Fibroblast of villous mesenchyme (primary cell): ENCODE results near the gene EIF1B. TPM values are rescaled to one million over a fixed set of nuclear protein-coding genes. Genes with fewer than 3 reads are reported as not detected.

Source experiments
- DNase-seq: peaks from one replicate; pipeline ENCODE4 v3.0.0-alpha.2; 2010; ENCODE audit warnings: low read depth
- H3K4me3 ChIP-seq: 2 replicates; pipeline ENCODE4 v1.5.1; 2011; ENCODE audit warnings: low read depth, mild to moderate bottlenecking, low read length
- total RNA-seq: library from RNA; depleted of rRNA; stranded (reverse); fragments of >200 nt; gene quantifications from 2 replicates; pipeline ENCODE4 v1.2.3, GENCODE V29; 2012
- TF ChIP-seq, protein P1 (sequence below): IDR thresholded peaks from 2 replicates; pipeline ENCODE4 v1.5.1; 2012; ENCODE audit warnings: low read depth, mild to moderate bottlenecking, low read length; ENCODE audit not compliant: insufficient read depth

EIF1B gene
- total RNA-seq, 1 donor = 19.0 TPM

DNA sequence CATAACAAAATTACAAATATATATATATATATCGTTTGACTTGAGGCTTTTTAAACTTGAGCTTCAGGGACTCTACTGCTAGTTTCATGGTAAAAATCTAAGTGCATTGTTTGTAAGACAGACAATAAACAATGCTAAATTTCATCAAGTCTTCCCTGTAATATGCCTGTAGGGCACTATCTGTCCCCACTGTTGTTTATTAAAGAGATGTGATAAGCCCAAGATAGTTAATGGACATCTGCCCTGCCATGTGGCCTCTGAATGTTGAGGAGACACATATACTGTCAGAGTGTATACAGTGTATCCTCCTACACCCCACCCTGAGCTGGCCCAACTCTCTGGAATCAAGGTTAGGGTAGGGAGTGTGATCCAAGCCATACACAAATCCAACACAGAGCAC, 15.1 kb upstream of the EIF1B start:
- TF ChIP-seq, protein P1, sequence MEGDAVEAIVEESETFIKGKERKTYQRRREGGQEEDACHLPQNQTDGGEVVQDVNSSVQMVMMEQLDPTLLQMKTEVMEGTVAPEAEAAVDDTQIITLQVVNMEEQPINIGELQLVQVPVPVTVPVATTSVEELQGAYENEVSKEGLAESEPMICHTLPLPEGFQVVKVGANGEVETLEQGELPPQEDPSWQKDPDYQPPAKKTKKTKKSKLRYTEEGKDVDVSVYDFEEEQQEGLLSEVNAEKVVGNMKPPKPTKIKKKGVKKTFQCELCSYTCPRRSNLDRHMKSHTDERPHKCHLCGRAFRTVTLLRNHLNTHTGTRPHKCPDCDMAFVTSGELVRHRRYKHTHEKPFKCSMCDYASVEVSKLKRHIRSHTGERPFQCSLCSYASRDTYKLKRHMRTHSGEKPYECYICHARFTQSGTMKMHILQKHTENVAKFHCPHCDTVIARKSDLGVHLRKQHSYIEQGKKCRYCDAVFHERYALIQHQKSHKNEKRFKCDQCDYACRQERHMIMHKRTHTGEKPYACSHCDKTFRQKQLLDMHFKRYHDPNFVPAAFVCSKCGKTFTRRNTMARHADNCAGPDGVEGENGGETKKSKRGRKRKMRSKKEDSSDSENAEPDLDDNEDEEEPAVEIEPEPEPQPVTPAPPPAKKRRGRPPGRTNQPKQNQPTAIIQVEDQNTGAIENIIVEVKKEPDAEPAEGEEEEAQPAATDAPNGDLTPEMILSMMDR = no peak
- H3K4me3 ChIP-seq = no peak overlapping the region
- DNase-seq = no peak

DNA sequence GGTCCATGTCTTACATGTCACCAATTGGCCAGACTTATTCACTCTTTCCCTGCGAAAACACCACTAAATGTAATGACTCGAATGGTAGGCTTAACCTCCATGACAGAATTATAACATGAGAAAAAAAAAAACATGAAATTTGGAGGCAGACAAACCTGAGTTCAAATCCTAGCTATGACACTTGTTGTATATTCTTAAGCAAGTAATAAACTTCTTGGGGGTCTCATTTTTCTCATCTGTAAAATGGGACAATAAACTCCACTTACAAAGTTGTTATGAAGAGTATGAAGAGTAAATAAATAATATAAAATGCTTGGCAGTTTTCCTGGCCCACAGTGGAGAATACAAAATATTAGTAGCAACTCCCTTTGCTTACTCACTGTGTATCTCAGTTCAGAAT, 11.4 kb upstream of the EIF1B start:
- TF ChIP-seq, protein P1 = no peak
- H3K4me3 ChIP-seq = no peak overlapping the region
- DNase-seq = no peak

DNA sequence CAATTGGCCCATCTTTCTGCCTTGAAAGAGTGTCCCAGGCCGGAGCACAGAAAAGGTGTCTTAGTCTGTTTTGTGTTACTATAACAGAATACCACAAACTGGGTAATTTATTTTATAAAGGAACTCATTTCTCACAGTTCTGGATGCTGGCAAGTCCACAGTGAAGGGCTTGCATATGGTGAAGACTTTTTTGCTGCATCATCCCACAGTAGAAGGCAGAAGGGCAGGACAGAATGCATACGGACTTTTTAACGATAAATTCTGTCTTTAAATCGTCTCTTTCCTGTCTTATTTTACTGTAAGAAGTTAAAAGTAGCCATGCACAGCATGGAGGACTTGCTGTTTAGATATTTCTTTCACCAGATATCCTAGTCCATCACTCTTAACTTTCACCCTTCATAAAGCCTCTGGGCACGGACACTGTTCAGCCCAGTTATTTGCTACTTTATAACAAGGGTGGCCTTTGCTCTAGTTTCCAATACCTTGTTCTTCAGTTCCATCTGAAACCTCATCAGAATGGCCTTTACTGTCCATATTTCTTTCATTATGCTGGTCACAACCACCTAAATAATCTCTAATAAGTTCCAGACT, 10.3 kb upstream of the EIF1B start:
- TF ChIP-seq, protein P1 = no peak
- DNase-seq = no peak
- no peak overlapping the region for H3K4me3 ChIP-seq

DNA sequence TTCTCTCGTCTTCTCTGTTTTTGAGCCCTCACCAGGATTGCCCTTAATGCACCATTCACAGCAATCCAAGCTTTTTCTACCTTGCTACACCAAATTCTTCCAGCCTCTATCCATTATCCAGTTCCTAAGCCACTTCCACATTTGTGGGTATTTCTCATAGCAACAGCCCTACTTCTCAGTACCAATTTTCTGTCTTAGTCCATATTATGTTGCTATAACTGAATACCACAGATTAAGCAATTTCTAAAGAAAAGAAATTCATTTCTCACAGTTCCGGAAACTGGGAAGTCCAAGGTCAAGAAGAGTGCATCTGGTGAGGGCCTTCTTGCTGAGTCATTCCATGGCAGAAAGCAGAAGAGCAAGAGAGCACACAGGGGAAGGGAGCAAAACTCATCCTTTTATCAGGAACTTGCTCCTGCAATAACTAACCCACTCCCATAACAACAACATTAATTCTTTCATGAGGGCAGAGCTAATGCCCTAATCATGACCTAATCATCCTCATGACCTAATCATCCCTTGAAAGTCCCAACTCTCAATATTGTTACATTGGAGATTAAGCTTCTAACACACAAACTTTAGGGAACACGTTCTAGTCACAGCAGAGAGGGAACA, 9.7 kb upstream of the EIF1B start:
- DNase-seq = peak; percentile 90
- H3K4me3 ChIP-seq = no peak overlapping the region
- TF ChIP-seq, protein P1 = no peak

DNA sequence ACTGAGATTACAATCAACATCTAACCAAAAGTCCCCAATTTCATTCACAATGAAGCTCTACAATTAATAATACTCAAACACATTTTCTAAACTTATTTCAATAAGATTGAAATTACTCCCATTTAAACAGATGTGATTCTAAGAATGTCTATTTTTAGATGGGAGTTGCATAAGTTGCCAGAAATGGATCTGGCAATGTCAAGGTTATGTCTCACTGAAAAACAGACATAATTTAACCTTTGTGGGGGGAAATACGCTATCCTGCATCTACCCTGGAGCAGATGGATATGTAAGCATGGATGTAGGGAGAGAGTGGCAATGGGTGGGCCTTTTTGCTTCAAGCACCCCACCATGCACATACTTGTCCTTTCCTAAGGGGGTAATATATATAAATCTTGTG, 6.7 kb upstream of the EIF1B start:
- no peak overlapping the region for H3K4me3 ChIP-seq
- no peak for DNase-seq
- TF ChIP-seq, protein P1 = no peak

DNA sequence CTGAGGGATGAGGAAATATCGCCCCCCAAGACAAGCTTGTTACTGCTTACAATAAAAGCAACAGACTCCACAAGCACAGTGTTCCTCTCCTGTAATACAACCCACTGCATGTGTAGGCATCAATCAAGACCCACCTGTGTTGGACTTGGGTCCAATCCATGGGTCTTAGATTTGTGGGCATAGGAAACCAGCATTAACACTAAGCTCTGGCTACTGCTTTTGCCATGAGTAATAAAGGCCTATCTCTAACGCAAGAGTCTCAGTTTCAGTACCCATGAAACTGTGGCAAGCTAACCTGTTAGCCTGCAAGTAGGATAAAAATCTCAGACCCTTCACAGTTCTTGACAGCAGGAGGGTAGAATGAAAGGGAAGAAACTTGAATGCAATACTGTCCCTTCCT, 5.2 kb upstream of the EIF1B start:
- no peak for DNase-seq
- TF ChIP-seq, protein P1 = no peak
- no peak overlapping the region for H3K4me3 ChIP-seq

DNA sequence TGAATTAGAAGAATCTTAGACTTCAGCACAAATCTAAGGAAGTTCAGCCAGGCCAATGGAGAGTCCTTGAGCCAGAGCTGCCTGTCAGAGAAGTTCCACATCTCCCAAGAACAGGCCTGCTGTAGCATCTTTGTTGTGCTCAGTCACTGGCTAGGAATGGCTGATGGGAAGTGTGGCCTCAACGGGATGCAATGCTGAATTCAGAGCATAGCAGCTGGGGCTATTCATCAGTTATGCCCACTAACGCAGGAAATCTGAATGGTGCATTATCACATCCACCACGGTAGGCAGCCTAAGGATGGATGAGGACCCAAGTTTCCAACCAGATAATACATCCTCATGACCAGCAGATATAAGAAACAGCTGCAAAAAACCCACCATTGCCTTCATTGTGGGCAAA, 3.2 kb upstream of the EIF1B start:
- DNase-seq = no peak
- no peak overlapping the region for H3K4me3 ChIP-seq
- TF ChIP-seq, protein P1 = no peak
